Fibroblast of the conjunctiva (primary cell): Measurements from ENCODE around the gene PLAAT3.
"Not testable (repeated sequence)": the region's sequence is repeated elsewhere in the genome, so short reads cannot be mapped to it uniquely, and the experiment has no call there.

Experiments used
- DNase-seq: peaks from one replicate; pipeline ENCODE4 v3.0.0-alpha.2; 2010; ENCODE audit warnings: low read depth

PLAAT3 gene

GRCh38 chr11:63614136-63614671 lies at the start of gene PLAAT3:
Gene PLAAT3 (minus strand): TSS chr11:63614433. CDS start chr11:63614014, 419 bp downstream.
- DNase-seq: no peak

DNA sequence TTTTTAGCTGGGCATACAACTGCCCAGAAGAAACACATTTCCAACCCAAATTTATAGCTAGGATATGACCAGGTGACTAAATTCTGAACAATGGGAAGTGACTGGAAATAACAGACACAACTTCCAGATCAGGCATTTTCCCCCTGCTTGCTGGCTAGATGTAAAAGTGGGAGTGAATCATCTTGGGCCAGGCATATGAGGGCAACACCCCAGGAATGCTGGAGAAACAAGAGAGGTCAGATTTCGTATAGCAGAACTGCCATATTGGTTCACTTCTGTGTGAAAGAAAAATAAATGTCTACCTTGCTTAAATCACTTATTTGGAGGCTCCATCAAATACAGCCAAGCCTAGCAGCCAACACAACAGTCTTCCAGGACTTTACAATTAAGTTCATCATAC lies 49.6 kb upstream of the PLAAT3 start:
- DNase-seq: no peak

- no peak for DNase-seq
Measured at GRCh38 chr11:63660972-63661371, 46.7 kb upstream of the PLAAT3 start.

DNA sequence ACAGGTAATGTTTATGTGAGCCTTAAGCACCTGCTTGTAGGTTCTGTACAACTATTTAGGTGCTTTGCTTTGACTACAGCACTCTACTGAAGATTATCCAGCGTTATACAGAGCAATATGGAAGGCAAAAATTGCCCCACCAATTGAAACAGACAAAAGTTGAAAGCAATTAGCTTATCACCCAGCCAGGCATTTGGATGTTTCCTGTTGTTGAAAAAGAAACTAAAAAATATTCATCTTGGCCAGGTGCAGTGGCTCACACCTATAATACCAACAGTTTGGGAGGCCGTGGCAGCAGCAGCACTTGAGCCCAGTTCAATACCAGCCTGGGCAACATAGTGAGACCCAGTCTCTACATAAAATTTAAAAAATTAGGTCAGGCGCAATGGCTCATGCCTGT lies 38.4 kb upstream of the PLAAT3 start:
- no peak for DNase-seq

GRCh38 chr11:63643205-63643604 lies 29.0 kb upstream of the PLAAT3 start:
- DNase-seq: no peak

DNA sequence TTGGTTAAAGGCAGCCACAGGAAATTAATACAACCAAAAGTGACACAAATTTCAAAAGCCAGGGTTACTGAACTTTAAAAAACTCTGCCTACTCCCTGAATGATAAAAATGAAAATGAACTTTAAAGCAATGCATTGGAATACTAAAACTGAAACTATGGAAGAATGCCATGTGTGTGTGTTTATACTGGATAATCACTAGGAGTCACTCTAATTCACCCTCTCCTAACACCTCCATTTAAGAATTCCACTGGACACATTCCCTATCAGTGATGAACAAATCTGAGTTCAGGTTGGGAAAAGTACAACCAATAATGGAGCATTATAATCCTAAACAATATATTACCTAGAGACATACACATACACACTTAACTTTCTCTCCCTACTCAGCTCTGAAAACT lies 27.5 kb upstream of the PLAAT3 start:
- DNase-seq: no peak

DNA sequence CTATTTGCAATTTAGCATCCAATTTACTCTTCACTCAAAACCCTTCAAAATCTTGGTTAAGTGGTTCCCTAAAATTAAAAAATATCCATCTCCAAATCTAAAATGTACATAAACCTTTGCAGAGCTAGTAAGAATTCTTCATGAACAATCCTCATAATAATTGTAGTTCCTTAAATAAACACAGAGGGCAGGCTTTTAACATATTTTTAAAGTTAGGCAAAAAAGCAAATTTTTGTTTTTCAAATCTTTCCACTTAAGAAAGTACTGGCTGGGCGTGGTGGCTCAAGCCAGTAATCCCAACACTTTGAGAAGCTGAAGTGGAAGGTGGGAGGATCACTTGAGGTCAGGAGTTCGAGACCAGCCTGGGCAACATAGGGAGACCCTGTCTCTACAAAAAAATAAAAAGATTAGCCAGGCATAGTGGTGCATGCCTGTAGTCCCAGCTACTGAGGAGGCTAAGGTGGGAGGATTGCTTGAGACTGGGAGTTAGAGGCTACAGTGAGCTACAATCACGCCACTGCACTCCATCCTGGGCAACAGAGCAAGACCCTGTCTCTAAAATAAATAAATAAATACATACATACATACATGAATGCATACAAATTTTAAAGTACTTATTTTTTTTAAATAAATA lies 25.1 kb upstream of the PLAAT3 start:
- peak; percentile 21 for DNase-seq

GRCh38 chr11:63638436-63638835 lies 24.2 kb upstream of the PLAAT3 start:
- DNase-seq: not testable (repeated sequence)

- DNase-seq: peak; percentile 52
Measured at GRCh38 chr11:63635762-63636465, 21.7 kb upstream of the PLAAT3 start.

- DNase-seq: no peak
Measured at GRCh38 chr11:63629426-63629825, 15.2 kb upstream of the PLAAT3 start.

DNA sequence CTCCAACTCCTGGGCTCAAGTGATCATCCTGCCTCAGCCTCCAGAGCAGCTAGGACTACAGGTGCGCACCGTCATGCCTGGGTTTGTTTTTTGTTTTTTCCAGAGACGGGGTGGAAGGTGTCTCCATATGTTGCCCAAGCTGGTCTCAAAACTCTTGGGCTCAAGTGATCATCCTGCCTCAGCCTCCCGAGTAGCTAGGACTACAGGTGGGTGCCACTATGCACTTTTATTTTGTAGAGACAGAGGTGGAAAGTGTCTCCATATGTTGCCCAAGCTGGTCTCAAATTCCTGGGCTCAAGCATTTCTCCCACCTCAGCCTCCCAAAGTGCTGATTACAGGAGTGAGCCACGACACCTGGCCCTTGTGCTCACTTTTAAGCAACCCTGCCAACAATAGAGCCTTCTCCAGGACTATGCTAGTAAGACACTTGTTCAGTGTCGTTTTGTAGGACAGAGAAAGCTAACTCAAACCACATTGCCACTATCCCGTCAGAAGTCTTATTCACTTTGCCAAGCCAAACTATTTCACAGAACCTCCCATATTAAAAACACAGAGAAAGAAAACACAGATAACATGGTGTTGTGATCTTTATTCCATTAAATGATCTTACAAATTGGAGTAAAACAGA lies 9.4 kb upstream of the PLAAT3 start:
- DNase-seq: no peak

DNA sequence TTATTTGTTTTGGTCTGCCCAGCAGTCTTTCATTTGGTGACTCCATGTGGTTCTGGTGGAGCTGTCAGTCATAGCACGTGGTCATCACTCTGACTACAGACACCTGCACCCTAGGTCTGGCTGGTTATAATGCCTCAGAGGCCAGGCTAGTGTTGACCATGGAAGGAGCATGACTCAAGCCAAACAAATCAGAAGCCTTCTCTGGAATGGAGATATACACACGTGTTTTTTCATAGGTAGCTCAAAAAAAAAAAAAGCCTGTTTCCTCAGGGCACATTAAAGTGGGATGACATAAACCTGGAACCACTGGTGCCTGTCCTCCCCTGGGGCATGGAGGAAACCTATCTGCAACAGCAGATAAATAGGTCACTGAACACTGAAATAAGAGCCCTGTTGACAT lies 8.1 kb upstream of the PLAAT3 start:
- DNase-seq: no peak

DNA sequence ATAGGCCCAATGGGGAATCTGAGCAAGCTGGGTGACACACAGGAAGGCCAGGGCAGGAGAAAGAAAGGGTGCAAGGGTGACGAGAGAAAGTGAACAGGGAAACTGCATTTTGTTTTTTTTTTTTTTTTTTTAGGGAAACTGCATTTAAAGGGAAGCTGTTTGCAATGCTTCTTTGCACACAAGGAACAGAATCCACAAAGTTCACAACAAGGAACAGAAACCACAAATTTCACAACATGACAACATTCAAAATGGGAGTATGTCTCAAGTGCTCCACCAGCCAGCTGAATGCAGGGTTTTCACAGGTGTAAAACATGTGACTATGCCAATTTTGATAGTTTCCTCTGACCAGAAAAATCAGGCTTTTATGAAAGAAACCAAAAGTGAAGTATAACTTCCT lies 6.8 kb upstream of the PLAAT3 start:
- DNase-seq: no peak

DNA sequence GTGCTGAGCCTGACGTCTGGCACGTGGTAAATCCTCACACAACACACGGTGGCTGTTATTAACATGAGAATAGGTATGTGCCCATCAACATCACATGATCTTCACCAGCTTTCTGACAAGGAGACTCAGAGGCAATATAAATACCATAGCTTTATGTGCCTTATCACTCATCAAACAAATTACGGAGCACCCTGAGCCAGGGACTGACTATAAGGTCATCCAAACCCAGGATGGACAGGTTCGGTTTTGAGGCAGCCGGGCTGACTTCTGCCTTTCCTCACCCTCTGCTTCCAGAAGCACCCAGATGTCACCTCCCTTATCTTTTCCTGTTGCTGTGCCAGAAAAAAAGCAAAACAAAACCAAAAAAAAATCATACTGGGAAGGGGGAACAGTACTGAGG lies 5.7 kb upstream of the PLAAT3 start:
- no peak for DNase-seq

DNA sequence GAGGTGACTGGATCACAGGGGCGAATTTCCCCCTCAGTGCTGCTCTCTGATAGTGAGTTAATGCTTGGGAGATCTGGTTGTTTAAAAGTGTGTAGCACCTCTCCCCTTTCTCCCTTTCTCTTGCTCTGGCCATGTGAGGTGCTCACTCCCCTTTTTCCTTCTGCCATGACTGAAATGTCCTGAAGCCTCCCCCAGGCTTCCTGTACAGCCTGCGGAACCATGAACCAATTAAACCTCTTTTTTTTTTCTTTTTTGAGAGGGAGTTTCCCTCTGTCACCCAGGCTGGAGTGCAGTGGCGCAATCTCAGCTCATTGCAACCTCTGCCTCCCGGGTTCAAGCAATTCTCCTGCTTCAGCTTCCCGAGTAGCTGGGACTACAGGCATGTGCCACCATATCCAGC lies 3.5 kb upstream of the PLAAT3 start:
- not testable (repeated sequence) for DNase-seq

DNA sequence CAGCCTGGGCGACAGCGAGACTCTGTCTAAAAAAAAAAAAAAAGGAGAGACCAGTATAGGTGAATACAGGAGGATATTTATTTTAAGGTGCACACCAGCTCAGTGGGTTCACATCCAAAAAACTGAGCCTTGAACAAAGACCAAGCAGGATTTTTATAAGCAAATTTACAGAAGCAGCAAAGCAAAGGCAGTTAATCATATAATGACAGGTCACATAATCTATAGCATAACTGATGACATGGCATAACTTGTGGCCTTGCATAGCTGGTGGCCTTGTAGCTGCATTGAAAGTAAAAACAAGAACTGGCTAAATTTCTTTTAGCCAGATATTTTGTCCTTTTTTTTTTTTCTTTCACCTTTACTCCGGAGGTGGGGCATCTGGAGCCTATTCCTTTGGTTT lies 2.7 kb upstream of the PLAAT3 start:
- no peak for DNase-seq

DNA sequence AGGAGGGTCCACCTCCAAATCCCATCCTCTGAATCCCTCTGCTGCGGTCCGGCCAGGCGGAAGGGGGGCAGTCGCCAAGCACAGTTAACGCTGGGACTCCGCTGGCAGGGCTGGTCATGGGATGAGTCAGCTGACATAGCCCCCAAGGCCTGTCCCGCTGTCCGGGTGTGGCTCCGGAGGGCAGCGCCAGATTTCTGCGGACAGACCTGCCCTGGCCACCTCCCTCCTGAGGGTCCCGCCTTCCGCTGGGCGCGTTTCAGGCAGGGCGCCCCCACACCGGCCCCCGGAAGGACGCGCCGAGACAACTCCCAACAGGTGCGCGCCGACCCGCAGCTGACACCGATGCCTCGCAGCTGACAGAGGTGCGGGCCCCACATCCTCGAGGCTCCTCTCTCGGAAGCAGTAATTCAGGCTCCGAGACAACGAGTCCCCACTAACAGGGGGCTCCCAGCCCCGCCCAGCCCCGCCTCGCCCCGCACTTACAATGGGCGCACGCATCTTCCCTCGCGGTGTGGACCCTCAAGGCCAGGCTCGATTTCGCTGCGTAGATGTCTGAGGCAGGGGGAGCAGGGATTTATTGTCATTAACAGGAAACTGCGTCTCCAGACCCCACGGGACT lies 607 bp downstream of the PLAAT3 start:
- DNase-seq: no peak

DNA sequence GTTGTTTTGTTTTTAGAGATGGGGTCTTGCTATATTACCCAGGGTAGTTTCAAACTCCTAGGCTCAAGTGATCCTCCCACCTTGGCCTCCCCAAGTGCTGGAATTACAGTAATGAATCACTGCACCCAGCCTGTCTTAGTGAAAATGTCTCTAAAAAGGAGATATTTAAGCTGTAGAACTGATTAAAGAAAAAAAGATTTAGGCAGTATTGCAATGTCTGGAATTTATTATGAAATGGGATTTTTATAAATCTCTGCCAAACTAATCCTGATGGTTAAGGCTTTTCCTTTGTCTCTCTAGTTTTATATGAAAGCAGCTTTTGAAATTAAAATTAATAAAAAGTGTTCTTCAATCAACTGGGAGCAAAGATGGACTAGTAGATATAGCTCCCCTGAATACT lies 2.1 kb downstream of the PLAAT3 start:
- DNase-seq: no peak

- DNase-seq: no peak
Measured at GRCh38 chr11:63611395-63611747, 2.9 kb downstream of the PLAAT3 start.

- DNase-seq: no peak
Measured at GRCh38 chr11:63610604-63611394, 3.4 kb downstream of the PLAAT3 start.

GRCh38 chr11:63609971-63610580 lies 4.2 kb downstream of the PLAAT3 start:
- DNase-seq: no peak

GRCh38 chr11:63609536-63609935 lies 4.7 kb downstream of the PLAAT3 start:
- DNase-seq: no peak
